ENCODE results near the gene ZNF587B. TPM values are rescaled to one million over a fixed set of nuclear protein-coding genes. Genes with fewer than 3 reads are reported as not detected.
"Not testable (repeated sequence)": the region's sequence is repeated elsewhere in the genome, so short reads cannot be mapped to it uniquely, and the experiment has no call there.

Gene ZNF587B
- total and polyA plus RNA-seq, 4 experiments from 2014 or later = 0.27 to 29.0 (median 15.3) TPM

DNA sequence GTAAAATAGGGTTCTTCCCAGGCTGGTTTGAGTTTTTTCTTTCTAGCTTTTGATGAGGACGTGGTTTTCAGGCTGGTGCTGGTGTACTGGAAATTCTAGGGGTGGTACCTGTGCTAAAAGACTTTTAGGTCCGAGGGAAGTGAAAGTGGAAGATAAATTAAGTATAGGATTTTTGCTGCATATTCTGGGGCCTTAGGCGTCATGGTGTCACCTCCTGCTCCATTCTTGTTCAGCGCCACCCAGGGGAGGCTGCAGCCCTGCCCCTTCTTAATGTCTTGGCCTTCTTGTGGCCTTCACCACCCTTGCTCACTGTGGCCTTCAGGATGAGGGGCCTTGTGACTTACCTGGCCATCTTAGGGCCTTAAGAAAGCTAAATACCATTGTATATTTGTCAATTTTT is 27.8 kb upstream of the ZNF587B start:
- Histone ChIP-seq H3K4me1 (ENCODE audit: insufficient read depth, low read length) (no peaks in the 10 kb centered on the region), H3K27ac (ENCODE audit: low read depth, low read length) (no peak overlapping the region), H3K27me3 (ENCODE audit: insufficient read depth, low read length) (no peaks in the 10 kb centered on the region), H3K4me3 (ENCODE audit: low read length in 2 of 2) (no peak overlapping the region), H3K36me3 (ENCODE audit: insufficient read depth, low read length) (no peaks in the 10 kb centered on the region), H3K9me3 (ENCODE audit: control insufficient read depth in 1 of 2, low read length in 2 of 2) (no peaks in the 10 kb centered on the region)
- Mint-ChIP-seq H3K36me3 (peaks cover 16 to 28% of the 10 kb centered on the region in 2 donors), H3K4me1 (peaks cover 10 to 24% (median 14%) of the 10 kb centered on the region in 4 donors), H3K9me3 (peaks cover 0 to 3% (median 0%) of the 10 kb centered on the region in 8 donors), H3K4me3 (no peak overlapping the region), H3K27ac (no peak overlapping the region), H3K27me3 (no peaks in the 10 kb centered on the region)
- intact Hi-C loops (cut with micrococcal nuclease) = no loop called here
- POLR2A ChIA-PET (ENCODE audit: partially characterized antibody) = interaction anchor here (1.7 kb wide), 1 partner anchor 12 kb away, joined by 4 read pairs; the partner anchor contains the start of gene ZNF552
- no peak for DNase-seq
- CTCF ChIA-PET (ENCODE audit: partially characterized antibody) = interaction anchor here (0.6 kb wide), 1 partner anchor 290 kb away, joined by 3 read pairs; no protein-coding TSS in a partner anchor

GRCh38 chr19:57803265-57803593 is 26.9 kb upstream of the ZNF587B start:
- Histone ChIP-seq H3K27me3 (ENCODE audit: insufficient read depth, low read length) (no peaks in the 10 kb centered on the region), H3K4me3 (ENCODE audit: low read length in 2 of 2) (no peak overlapping the region), H3K9me3 (ENCODE audit: control insufficient read depth in 1 of 2, low read length in 2 of 2) (no peaks in the 10 kb centered on the region), H3K4me1 (ENCODE audit: insufficient read depth, low read length) (no peaks in the 10 kb centered on the region), H3K36me3 (ENCODE audit: insufficient read depth, low read length) (peaks cover 8% of the 10 kb centered on the region), H3K27ac (ENCODE audit: low read depth, low read length) (no peak overlapping the region)
- peak overlapping the region in 6 of 8 donors; percentile 37 to 76 (median 56) for H3K4me3 Mint-ChIP-seq
- intact Hi-C loops (cut with micrococcal nuclease) = no loop called here
- ChIA-PET POLR2A (ENCODE audit: partially characterized antibody) (no interaction called here), CTCF (ENCODE audit: partially characterized antibody) (no interaction called here)
- H3K27ac Mint-ChIP-seq = peak overlapping the region in 1 of 7 donors; percentile 26
- H3K9me3 Mint-ChIP-seq = peaks cover 0 to 3% (median 0%) of the 10 kb centered on the region in 8 donors
- no peaks in the 10 kb centered on the region for H3K27me3 Mint-ChIP-seq
- peaks cover 23 to 35% of the 10 kb centered on the region in 2 donors for H3K36me3 Mint-ChIP-seq
- no peak for DNase-seq
- peaks cover 10 to 24% (median 14%) of the 10 kb centered on the region in 4 donors for H3K4me1 Mint-ChIP-seq

DNA sequence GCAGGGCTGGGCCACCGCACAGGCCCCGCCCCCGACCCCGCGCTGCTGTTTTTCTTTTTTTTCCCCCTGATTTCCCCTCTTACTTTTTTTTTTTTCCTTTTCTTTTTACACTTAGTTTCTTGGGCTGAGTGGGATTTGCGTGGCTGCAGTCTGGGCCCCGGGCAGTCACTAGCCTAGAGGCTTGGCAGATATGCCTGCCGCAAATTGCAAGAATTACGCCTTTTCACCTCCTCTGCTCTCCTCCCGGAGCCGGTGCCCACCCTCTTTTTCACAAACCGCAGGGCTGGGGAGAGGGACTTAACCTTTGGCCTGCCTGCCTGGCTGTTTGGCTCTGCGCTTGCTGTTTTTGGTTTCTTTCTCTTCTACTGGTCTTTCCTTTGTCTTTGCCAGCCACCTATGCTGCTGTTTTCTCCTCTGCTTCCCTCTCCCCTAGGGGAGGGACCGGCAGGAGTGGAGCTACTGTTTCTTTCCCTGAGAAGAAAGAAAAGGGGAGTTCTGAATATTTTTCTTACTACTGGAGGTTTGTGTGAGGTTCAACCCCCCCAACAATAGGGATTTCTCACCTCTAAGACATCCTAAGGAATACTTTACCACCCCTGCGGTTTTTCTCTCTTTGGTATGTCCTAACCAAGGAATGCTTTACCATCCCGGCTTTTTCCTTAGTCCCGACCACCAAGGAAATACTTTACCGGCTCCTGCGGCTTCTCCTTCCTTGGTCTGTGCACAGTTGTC is 26.3 kb upstream of the ZNF587B start:
- POLR2A ChIA-PET (ENCODE audit: partially characterized antibody) = interaction anchor here (0.6 kb wide), 1 partner anchor 47 kb away, joined by 3 read pairs; no protein-coding TSS in a partner anchor
- H3K27ac Mint-ChIP-seq = peak overlapping the region in 3 of 7 donors; percentile 33 to 68 (median 54)
- DNase-seq = no peak
- intact Hi-C loops (cut with micrococcal nuclease) = no loop called here
- H3K36me3 ChIP-seq (ENCODE audit: insufficient read depth, low read length) = peaks cover 12% of the 10 kb centered on the region
- no peak overlapping the region for H3K27ac ChIP-seq (ENCODE audit: low read depth, low read length)
- CTCF ChIA-PET (ENCODE audit: partially characterized antibody) = no interaction called here
- H3K4me1 Mint-ChIP-seq = peaks cover 10 to 24% (median 14%) of the 10 kb centered on the region in 4 donors
- no peaks in the 10 kb centered on the region for H3K9me3 ChIP-seq (ENCODE audit: control insufficient read depth in 1 of 2, low read length in 2 of 2)
- H3K9me3 Mint-ChIP-seq = peaks cover 0 to 3% (median 0%) of the 10 kb centered on the region in 8 donors
- peak overlapping the region; percentile 37 to 76 (median 56) for H3K4me3 Mint-ChIP-seq
- H3K4me1 ChIP-seq (ENCODE audit: insufficient read depth, low read length) = no peaks in the 10 kb centered on the region
- H3K36me3 Mint-ChIP-seq = peaks cover 23 to 41% of the 10 kb centered on the region in 2 donors
- no peak overlapping the region for H3K4me3 ChIP-seq (ENCODE audit: low read length in 2 of 2)
- no peaks in the 10 kb centered on the region for H3K27me3 Mint-ChIP-seq
- H3K27me3 ChIP-seq (ENCODE audit: insufficient read depth, low read length) = no peaks in the 10 kb centered on the region

DNA sequence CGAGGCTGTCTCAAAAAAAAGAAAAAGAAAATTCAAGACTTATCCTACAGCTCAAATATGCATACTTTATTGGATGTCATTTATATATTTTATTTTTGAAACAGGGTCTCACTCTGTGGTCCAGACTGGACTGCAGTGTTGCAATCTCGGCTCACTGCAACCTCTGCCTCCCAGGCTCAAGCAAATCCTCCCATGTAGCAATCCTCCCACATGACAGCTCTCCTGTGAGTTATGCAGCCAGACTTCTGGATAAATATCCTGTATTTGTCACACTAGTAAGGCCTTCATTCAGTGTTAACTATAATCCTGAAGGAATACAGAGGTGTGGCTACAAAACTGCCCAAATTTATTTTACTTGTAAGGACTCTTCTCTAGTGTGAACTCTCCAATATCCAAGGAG is 22.6 kb upstream of the ZNF587B start:
- ChIA-PET POLR2A (ENCODE audit: partially characterized antibody) (interaction anchor here (2.3 kb wide), 1 partner anchor 12 kb away, joined by 8 read pairs; no protein-coding TSS in a partner anchor), CTCF (ENCODE audit: partially characterized antibody) (no interaction called here)
- H3K4me1 ChIP-seq (ENCODE audit: insufficient read depth, low read length) = peaks cover under 1% of the 10 kb centered on the region
- no peak for DNase-seq
- Mint-ChIP-seq H3K9me3 (peaks cover 0 to 3% (median 0%) of the 10 kb centered on the region in 8 donors), H3K4me1 (peaks cover 14 to 31% (median 21%) of the 10 kb centered on the region in 4 donors), H3K36me3 (peaks cover 29 to 53% of the 10 kb centered on the region in 2 donors), H3K27ac (no peak overlapping the region), H3K4me3 (no peak overlapping the region), H3K27me3 (no peaks in the 10 kb centered on the region)
- intact Hi-C loops (cut with micrococcal nuclease) = no loop called here
- H3K36me3 ChIP-seq (ENCODE audit: insufficient read depth, low read length) = peaks cover 17% of the 10 kb centered on the region
- no peaks in the 10 kb centered on the region for H3K27me3 ChIP-seq (ENCODE audit: insufficient read depth, low read length)
- H3K9me3 ChIP-seq (ENCODE audit: control insufficient read depth in 1 of 2, low read length in 2 of 2) = no peaks in the 10 kb centered on the region
- H3K4me3 ChIP-seq (ENCODE audit: low read length in 2 of 2) = no peak overlapping the region
- no peak overlapping the region for H3K27ac ChIP-seq (ENCODE audit: low read depth, low read length)

GRCh38 chr19:57810410-57811295 is 19.4 kb upstream of the ZNF587B start:
- Histone ChIP-seq H3K36me3 (ENCODE audit: insufficient read depth, low read length) (peaks cover 17% of the 10 kb centered on the region), H3K4me1 (ENCODE audit: insufficient read depth, low read length) (peaks cover 24% of the 10 kb centered on the region)
- CTCF ChIA-PET (ENCODE audit: partially characterized antibody); H3K27me3 Mint-ChIP-seq; H3K4me3 Mint-ChIP-seq; H3K27ac ChIP-seq (ENCODE audit: low read depth, low read length); POLR2A ChIA-PET (ENCODE audit: partially characterized antibody); H3K27me3 ChIP-seq (ENCODE audit: insufficient read depth, low read length); intact Hi-C loops (cut with micrococcal nuclease); H3K4me3 ChIP-seq (ENCODE audit: low read length in 2 of 2); H3K9me3 Mint-ChIP-seq; H3K9me3 ChIP-seq (ENCODE audit: control insufficient read depth in 1 of 2, low read length in 2 of 2); DNase-seq: not testable (repeated sequence)
- Mint-ChIP-seq H3K36me3 (peaks cover 29 to 51% of the 10 kb centered on the region in 2 donors), H3K27ac (peak overlapping the region in 2 of 7 donors; percentile 2 to 70), H3K4me1 (peaks cover 28 to 48% (median 36%) of the 10 kb centered on the region in 4 donors)

DNA sequence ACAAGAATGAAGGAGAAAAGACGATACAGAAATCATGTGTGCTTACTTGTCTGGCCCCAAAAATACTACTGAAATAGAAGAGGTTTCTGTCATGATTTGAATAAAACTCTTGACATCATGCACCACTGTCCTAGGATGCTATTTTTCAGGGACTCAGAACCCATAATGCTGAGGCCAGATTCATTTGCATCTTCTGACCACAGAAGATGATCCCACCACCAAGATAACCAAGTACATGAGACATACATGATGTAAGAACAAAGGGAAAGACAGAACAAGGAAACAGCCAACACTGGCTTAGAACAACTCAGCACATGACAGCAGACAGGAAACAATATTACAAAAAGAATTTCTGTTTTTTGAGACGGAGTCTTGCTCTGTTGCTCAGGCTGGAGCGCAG is 17.9 kb upstream of the ZNF587B start:
- peaks cover 25 to 47% of the 10 kb centered on the region in 2 donors for H3K36me3 Mint-ChIP-seq

More for the DNA sequence above, 17.9 kb upstream of the ZNF587B start:
- no peaks in the 10 kb centered on the region for H3K27me3 ChIP-seq (ENCODE audit: insufficient read depth, low read length)
- Mint-ChIP-seq H3K4me3 (peak overlapping the region in 6 of 8 donors; percentile 10 to 55 (median 16)), H3K27me3 (no peaks in the 10 kb centered on the region), H3K9me3 (no peaks in the 10 kb centered on the region), H3K27ac (peak overlapping the region in 3 of 7 donors; percentile 71 to 95 (median 76)), H3K4me1 (peaks cover 27 to 56% (median 40%) of the 10 kb centered on the region in 4 donors)
- intact Hi-C loops (cut with micrococcal nuclease) = no loop called here
- H3K4me1 ChIP-seq (ENCODE audit: insufficient read depth, low read length) = peaks cover 24% of the 10 kb centered on the region
- peaks cover 17% of the 10 kb centered on the region for H3K36me3 ChIP-seq (ENCODE audit: insufficient read depth, low read length)
- H3K27ac ChIP-seq (ENCODE audit: low read depth, low read length) = no peak overlapping the region
- H3K4me3 ChIP-seq (ENCODE audit: low read length in 2 of 2) = no peak overlapping the region
- CTCF ChIA-PET (ENCODE audit: partially characterized antibody) = no interaction called here
- POLR2A ChIA-PET (ENCODE audit: partially characterized antibody) = no interaction called here
- no peak for DNase-seq
- no peaks in the 10 kb centered on the region for H3K9me3 ChIP-seq (ENCODE audit: control insufficient read depth in 1 of 2, low read length in 2 of 2)
